Left ventricle myocardium inferior (tissue), 1 donor: ENCODE measurements around the gene UBE3B. TPM values are rescaled to one million over a fixed set of nuclear protein-coding genes. Genes with fewer than 3 reads are reported as not detected.

Source experiments
- DNase-seq: peaks from one replicate; pipeline ENCODE4 v3.0.0-alpha.2; 2020
- H3K27ac ChIP-seq: fragments of 200-600 bp; replicated peaks from 2 replicates; pipeline ENCODE4 v1.8.0; 2021
- H3K27me3 ChIP-seq: fragments of 200-600 bp; 2 replicates; pipeline ENCODE4 v1.8.0; 2021; ENCODE audit warnings: low read depth
- H3K36me3 ChIP-seq: fragments of 200-600 bp; 2 replicates; pipeline ENCODE4 v1.8.0; 2021
- H3K4me1 ChIP-seq: fragments of 200-600 bp; 2 replicates; pipeline ENCODE4 v1.8.0; 2021
- H3K4me3 ChIP-seq: fragments of 200-600 bp; 2 replicates; pipeline ENCODE4 v1.8.0; 2021; ENCODE audit warnings: mild to moderate bottlenecking, moderate library complexity
- H3K9me3 ChIP-seq: fragments of 200-600 bp; replicated peaks from 2 replicates; pipeline ENCODE4 v1.8.0; 2021
- intact Hi-C: fragments of 100-400 bp; cut with micrococcal nuclease; formaldehyde crosslinking; loops from one replicate; pipeline ENCODE4 v1.11.0; 2022
- total RNA-seq: library from RNA; stranded (reverse); fragmentation: NEBNext Ultra II Directional; extraction: Animal tissue kit (Norgen Biotek cat#: 25700); gene quantifications from one replicate; pipeline ENCODE4 v1.2.1, GENCODE V29; 2021
- TF ChIP-seq, protein P1 (sequence below): fragments of 200-600 bp; IDR thresholded peaks from 2 replicates; pipeline ENCODE4 v1.8.0; 2021; ENCODE audit warnings: antibody characterized with exemption, mild to moderate bottlenecking, borderline replicate concordance
- donor health status: DM: no; HTN: yes; CAD: no; lungs with severe emphysema.

The UBE3B gene
- total RNA-seq, 1 donor from 2014 or later: 56.0 TPM

DNA sequence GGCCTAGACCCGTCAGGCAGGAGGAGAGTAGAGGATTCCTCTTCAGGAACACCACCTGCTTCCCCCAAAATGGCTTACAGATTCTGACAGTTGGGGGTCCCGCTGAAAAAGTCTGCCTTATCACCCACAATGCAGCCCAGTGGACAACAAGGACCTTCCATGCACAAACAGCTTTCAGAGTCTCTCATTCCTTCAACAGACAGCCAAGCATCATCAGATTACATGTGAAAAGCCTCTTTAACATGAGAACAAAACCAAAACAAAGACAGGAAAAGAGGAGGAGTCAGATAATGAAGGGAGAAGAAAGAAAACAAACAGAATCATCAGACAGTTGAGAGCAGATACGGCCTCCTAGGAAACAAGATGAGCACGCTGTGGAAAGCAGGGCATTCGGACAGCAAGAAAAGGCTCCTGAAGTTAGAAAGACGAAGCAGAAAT is 18.6 kb upstream of the UBE3B start:
- Histone ChIP-seq H3K27ac (peak overlapping the region; percentile 99), H3K27me3 (no peaks in the 10 kb centered on the region), H3K4me1 (peaks cover 74% of the 10 kb centered on the region), H3K4me3 (no peak overlapping the region), H3K36me3 (peaks cover 50% of the 10 kb centered on the region), H3K9me3 (no peaks in the 10 kb centered on the region)
- intact Hi-C loops: no loop called here
- no peak for DNase-seq
- TF ChIP-seq, protein P1, sequence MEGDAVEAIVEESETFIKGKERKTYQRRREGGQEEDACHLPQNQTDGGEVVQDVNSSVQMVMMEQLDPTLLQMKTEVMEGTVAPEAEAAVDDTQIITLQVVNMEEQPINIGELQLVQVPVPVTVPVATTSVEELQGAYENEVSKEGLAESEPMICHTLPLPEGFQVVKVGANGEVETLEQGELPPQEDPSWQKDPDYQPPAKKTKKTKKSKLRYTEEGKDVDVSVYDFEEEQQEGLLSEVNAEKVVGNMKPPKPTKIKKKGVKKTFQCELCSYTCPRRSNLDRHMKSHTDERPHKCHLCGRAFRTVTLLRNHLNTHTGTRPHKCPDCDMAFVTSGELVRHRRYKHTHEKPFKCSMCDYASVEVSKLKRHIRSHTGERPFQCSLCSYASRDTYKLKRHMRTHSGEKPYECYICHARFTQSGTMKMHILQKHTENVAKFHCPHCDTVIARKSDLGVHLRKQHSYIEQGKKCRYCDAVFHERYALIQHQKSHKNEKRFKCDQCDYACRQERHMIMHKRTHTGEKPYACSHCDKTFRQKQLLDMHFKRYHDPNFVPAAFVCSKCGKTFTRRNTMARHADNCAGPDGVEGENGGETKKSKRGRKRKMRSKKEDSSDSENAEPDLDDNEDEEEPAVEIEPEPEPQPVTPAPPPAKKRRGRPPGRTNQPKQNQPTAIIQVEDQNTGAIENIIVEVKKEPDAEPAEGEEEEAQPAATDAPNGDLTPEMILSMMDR: no peak

DNA sequence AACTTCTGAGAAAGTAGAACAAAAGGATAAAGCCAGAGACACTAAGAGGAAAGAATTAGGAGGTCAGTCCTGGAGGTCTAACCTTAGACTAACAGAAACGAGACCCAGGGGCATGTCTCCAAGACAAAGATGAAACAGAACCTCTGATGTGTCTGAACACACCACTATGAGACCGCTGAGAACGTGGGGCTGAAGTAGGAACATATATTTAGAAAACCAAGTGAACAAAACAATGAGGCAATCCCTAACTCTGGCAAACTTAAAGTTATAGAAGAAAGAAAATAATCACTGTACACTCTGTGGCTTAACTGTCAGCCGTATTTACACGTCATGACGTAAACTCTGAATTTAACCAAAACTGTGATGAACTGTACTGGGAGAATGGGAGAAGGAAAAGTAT is 18.2 kb upstream of the UBE3B start:
- H3K4me1 ChIP-seq: peaks cover 78% of the 10 kb centered on the region
- TF ChIP-seq, protein P1: no peak
- H3K27ac ChIP-seq: peak overlapping the region; percentile 99

DNA sequence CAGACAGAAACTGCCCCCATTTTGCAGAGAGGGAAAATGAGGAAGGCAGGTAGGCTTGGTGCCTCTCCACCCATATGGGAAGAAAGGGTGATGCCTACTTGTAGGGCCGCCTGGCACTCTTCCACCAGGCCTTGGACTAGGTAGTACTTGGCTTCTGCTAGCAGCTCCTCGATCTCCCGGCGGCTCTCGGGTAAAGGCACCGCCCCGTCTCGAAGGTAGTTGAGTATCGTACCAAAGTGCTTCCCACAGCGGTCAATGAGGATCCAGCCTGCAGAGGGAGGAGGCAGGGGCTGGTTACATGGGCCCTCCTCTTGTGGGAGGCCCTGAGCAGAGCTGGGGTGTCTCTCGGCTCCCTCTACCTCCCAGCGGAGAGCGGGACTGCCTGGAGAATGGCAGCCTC is 16.9 kb upstream of the UBE3B start:
- peaks cover 36% of the 10 kb centered on the region for H3K36me3 ChIP-seq
- no peak overlapping the region for H3K4me3 ChIP-seq
- peak overlapping the region; percentile 99 for H3K27ac ChIP-seq
- H3K27me3 ChIP-seq: no peaks in the 10 kb centered on the region
- DNase-seq: no peak
- no peaks in the 10 kb centered on the region for H3K9me3 ChIP-seq
- intact Hi-C loops: no loop called here
- TF ChIP-seq, protein P1: no peak
- peaks cover 91% of the 10 kb centered on the region for H3K4me1 ChIP-seq

More for the DNA sequence above, 18.2 kb upstream of the UBE3B start:
- Histone ChIP-seq H3K9me3 (no peaks in the 10 kb centered on the region), H3K4me3 (no peak overlapping the region), H3K36me3 (peaks cover 45% of the 10 kb centered on the region), H3K27me3 (no peaks in the 10 kb centered on the region)
- intact Hi-C loops: no loop called here
- DNase-seq: no peak

DNA sequence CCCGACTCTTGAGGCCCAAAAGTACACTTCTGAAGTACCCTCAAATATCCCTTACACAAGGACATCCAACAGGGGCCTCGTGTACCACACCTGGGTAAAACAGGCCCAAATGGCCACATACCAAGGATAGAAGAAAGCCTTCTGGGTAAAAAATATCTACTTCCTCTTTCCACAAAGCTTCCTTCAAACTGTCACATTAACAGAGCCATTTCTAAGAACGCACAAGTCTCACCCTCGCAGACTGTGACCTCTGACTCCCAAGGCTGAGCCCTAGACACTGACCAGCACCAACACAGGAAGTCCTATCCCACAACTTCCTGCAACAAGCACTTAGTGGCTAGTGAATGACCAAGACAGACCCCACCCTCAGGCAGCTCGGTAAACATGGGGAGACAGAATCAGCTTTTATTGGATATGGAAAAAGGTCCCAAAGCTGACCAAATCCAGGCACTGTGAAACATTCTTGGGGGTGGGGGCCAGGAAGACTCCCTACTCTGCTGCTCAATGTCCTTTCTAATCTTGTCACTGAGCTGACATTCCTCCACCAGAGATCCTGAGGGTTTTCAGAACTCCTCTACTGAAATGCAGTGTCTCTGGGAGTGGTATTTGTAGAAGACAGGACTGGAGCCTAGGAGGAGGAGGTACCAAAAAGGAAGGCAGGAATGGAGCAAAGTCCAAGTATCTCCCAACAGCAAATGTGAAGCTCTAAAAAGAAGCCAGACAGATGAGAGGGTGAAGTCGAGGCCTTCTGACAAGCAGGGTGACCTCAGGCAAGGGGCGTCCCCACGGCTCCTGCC is 16.2 kb upstream of the UBE3B start:
- Histone ChIP-seq H3K27me3 (no peaks in the 10 kb centered on the region), H3K4me1 (peaks cover 98% of the 10 kb centered on the region), H3K4me3 (peak overlapping the region; percentile 56), H3K36me3 (peaks cover 33% of the 10 kb centered on the region), H3K27ac (peak overlapping the region; percentile 99), H3K9me3 (no peaks in the 10 kb centered on the region)
- TF ChIP-seq, protein P1: no peak
- intact Hi-C loops: no loop called here
- DNase-seq: peak; percentile 33

DNA sequence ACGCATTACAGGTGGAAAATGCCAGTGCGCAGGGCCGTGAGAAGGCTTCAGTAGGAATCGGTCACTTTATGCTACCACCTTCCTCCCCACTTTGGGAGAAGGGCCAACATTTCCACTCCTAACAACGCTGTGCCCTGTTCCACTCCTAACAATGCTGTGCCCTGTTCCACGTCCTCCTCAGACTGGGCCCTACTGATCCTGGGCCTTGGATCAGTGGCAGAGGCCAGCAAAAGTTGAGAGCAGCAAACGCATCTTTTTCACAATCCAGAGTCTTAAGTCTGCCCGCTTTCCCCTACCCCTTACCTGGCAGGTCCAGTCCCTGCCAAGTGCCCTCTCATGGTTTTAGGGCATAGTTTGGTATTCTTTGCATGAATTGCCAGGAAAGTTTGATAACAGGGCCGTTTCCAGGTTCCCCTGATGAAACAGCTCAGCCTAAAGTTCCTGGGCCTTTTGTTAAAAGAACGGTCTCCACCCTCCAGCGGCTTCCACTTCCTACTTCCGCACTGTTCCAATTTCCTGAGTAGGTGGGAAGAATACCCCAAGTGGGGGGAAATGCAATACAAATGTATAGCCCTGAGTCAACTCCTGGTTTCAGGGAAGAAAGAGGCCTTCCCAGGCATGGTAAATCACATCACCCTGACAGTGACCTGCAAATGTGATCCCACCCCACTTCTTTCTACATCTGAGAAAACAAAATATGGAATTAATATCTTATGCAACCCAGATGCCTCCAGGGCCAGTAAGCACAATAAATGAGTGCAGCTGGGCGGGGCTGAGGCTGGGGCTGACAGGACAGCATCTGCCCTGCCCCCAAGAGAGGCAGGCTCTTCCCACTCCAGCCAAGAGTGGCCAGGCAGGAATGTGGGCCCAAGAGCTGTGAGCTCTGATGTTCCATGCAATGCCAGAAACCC is 15.3 kb upstream of the UBE3B start:
- Histone ChIP-seq H3K36me3 (peaks cover 25% of the 10 kb centered on the region), H3K4me3 (peak overlapping the region; percentile 56), H3K9me3 (no peaks in the 10 kb centered on the region), H3K27me3 (no peaks in the 10 kb centered on the region), H3K27ac (peak overlapping the region; percentile 99), H3K4me1 (peaks cover 98% of the 10 kb centered on the region)
- TF ChIP-seq, protein P1: no peak
- intact Hi-C loops: no loop called here
- DNase-seq: peak; percentile 90
